ENCODE results near the gene MUC4. TPM values are rescaled to one million over a fixed set of nuclear protein-coding genes. Genes with fewer than 3 reads are reported as not detected.

Gene MUC4
- total and polyA plus RNA-seq, 2 experiments from 2014 or later = 1.3 TPM

DNA sequence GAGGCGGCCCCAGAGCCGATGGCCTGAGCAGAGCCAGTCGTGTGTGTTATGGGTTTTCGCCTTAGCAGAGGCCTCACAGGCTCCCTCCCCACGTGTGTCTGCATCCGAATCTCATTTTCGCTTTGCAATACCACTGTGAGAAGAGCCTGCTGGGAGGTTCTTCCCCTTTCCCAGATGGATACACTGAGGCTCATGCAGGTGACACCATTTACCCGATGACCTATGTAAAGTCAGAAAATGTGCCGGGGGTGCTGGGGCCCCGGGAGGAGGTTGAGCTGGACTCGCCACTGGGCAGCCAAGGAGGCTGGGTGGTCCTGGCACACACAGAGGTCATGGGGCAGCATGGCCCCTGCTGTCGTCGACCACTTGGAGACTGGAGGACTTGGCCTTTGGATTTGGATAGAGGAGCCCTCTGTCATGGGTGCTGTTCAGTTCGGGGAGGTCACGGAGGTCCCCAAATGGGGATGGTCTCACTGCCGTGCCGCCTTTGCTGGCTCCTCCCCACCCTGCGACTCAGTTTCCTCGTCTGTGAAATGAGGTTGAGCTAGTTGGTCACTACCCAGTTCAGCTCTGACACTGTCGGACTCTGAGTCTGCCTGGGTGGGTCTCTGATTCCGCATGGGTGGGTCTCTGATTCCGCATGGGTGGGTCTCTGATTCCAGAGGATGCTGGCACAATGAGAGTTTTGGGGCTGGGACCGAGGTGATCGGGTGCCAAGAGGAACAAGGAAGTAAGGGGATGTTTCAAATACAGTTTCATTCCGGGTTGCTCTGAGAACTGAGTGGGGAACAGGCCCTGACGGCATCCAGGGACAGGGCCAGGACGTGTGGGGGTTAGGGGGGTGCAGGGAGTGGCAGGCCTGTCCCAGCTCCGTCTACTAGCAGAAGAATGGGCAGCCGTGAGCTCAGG is 23.2 kb upstream of the MUC4 start:
- TF ChIP-seq ZNF114 (CRISPR knock-in tag; IDR thresholded peaks at IDR 0.05) (no peak), CTCF (conservative IDR thresholded peaks at IDR 0.05; ENCODE audit: low read depth in 2 of 2) (no peak)
- Histone ChIP-seq H3F3A (replicated peaks; ENCODE audit: low read depth) (0 out of 2 replicates have a peak, but pooled peaks cover 3% of the 10 kb centered on the region), H3K27ac (ENCODE audit: low read depth) (no peak overlapping the region), H2AFZ (no peak overlapping the region), H3K4me2 (no peak overlapping the region), H3K36me3 (ENCODE audit: insufficient read depth) (no peaks in the 10 kb centered on the region), H3K79me2 (replicated peaks; ENCODE audit: insufficient read depth) (no peaks in the 10 kb centered on the region), H3K27me3 (ENCODE audit: insufficient read depth) (no peaks in the 10 kb centered on the region), H3K9me2 (ENCODE audit: insufficient read depth) (no peaks in the 10 kb centered on the region), H3K4me1 (ENCODE audit: insufficient read depth) (peaks cover 7% of the 10 kb centered on the region; the same call in 1 of the 2 replicates), H4K20me1 (replicated peaks; ENCODE audit: insufficient read depth) (no peaks in the 10 kb centered on the region), H3K4me3 (no peak overlapping the region)
- DNase-seq (ENCODE audit: low spot score) (no peak), ATAC-seq (no peak)
- H3K36me3 Mint-ChIP-seq (ENCODE audit: low read depth) = no peaks in the 10 kb centered on the region; the same call in 2 of the 3 replicates
- no peak overlapping the region for H3K27ac Mint-ChIP-seq
- peaks cover 15% of the 10 kb centered on the region for H3K27me3 Mint-ChIP-seq (ENCODE audit: insufficient read depth, low read depth, poor library complexity)
- H3K4me1 Mint-ChIP-seq = peaks cover 7% of the 10 kb centered on the region
- H3K9me3 Mint-ChIP-seq = peaks cover 8% of the 10 kb centered on the region
- H3K4me3 Mint-ChIP-seq = no peak overlapping the region

GRCh38 chr3:195829897-195830254 is 18.1 kb upstream of the MUC4 start:
- H3K9me2 ChIP-seq (ENCODE audit: insufficient read depth) = no peaks in the 10 kb centered on the region
- Mint-ChIP-seq H3K27ac (no peak overlapping the region), H3K4me1 (no peaks in the 10 kb centered on the region), H3K9me3 (peaks cover 3% of the 10 kb centered on the region; the same call in 1 of the 3 replicates), H3K27me3 (ENCODE audit: insufficient read depth, low read depth, poor library complexity) (peaks cover 16% of the 10 kb centered on the region), H3K36me3 (ENCODE audit: low read depth) (no peaks in the 10 kb centered on the region), H3K4me3 (no peak overlapping the region)
- H3K27ac ChIP-seq (ENCODE audit: low read depth) = no peak overlapping the region
- H3F3A ChIP-seq (replicated peaks; ENCODE audit: low read depth) = no peaks in the 10 kb centered on the region
- no peak overlapping the region for H2AFZ ChIP-seq
- H3K36me3 ChIP-seq (ENCODE audit: insufficient read depth) = no peaks in the 10 kb centered on the region
- no peak overlapping the region for H3K4me2 ChIP-seq
- no peaks in the 10 kb centered on the region for H4K20me1 ChIP-seq (replicated peaks; ENCODE audit: insufficient read depth)
- no peaks in the 10 kb centered on the region for H3K4me1 ChIP-seq (ENCODE audit: insufficient read depth)
- H3K4me3 ChIP-seq = no peak overlapping the region
- no peak for ATAC-seq
- H3K27me3 ChIP-seq (ENCODE audit: insufficient read depth) = no peaks in the 10 kb centered on the region
- DNase-seq (ENCODE audit: low spot score) = no peak
- no peak for TF ChIP-seq EZH2phosphoT487 (IDR thresholded peaks at IDR 0.05; ENCODE audit: unreplicated experiment)
- TF ChIP-seq EZH2 (IDR thresholded peaks at IDR 0.05; ENCODE audit: low read depth, unreplicated experiment) = no peak
- TF ChIP-seq STAT1 (IDR thresholded peaks at IDR 0.05; ENCODE audit: unreplicated experiment) = no peak
- TF ChIP-seq ZNF331 (CRISPR knock-in tag; IDR thresholded peaks at IDR 0.05; ENCODE audit: low read depth) = no peak
- no peaks in the 10 kb centered on the region for H3K79me2 ChIP-seq (replicated peaks; ENCODE audit: insufficient read depth)

DNA sequence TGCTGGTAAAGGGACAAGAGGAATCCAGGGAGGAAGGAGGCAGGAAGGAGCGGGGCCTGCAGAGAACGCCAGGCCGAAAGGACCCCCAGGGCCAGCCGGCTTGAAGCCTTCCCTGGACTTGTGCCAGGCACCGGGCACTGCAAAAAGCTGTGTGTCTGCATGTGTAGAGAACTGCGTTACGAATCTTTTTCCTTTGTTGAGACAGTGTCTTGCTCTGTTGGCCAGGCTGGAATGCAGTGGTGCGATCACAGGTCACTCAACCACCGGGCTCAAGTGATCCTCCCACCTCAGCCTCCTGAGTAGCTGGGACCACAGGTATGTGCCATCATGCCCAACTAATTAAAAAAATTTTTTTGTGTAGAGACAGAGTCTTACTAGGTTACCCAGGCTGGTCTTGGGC is 17.0 kb upstream of the MUC4 start:
- no peaks in the 10 kb centered on the region for H3K4me1 ChIP-seq (ENCODE audit: insufficient read depth)
- H2AFZ ChIP-seq = no peak overlapping the region
- H3K9me3 Mint-ChIP-seq = peaks cover 3% of the 10 kb centered on the region; the same call in 1 of the 3 replicates
- no peak overlapping the region for H3K4me3 ChIP-seq
- no peaks in the 10 kb centered on the region for H3K36me3 Mint-ChIP-seq (ENCODE audit: low read depth)
- H3K4me1 Mint-ChIP-seq = peaks cover 3% of the 10 kb centered on the region
- ATAC-seq = no peak
- H3K27ac Mint-ChIP-seq = no peak overlapping the region
- H3K9me2 ChIP-seq (ENCODE audit: insufficient read depth) = no peaks in the 10 kb centered on the region
- no peaks in the 10 kb centered on the region for H3K36me3 ChIP-seq (ENCODE audit: insufficient read depth)
- no peaks in the 10 kb centered on the region for H3K27me3 ChIP-seq (ENCODE audit: insufficient read depth)
- H3K4me2 ChIP-seq = no peak overlapping the region
- no peaks in the 10 kb centered on the region for H3K79me2 ChIP-seq (replicated peaks; ENCODE audit: insufficient read depth)
- no peak for DNase-seq (ENCODE audit: low spot score)
- H3K4me3 Mint-ChIP-seq = no peak overlapping the region
- H3K27me3 Mint-ChIP-seq (ENCODE audit: insufficient read depth, low read depth, poor library complexity) = peaks cover 13% of the 10 kb centered on the region
- no peaks in the 10 kb centered on the region for H4K20me1 ChIP-seq (replicated peaks; ENCODE audit: insufficient read depth)
- no peak overlapping the region for H3K27ac ChIP-seq (ENCODE audit: low read depth)
- H3F3A ChIP-seq (replicated peaks; ENCODE audit: low read depth) = no peaks in the 10 kb centered on the region
- no peak for TF ChIP-seq STAT1 (IDR thresholded peaks at IDR 0.05; ENCODE audit: unreplicated experiment)
- no peak for TF ChIP-seq CTCF (conservative IDR thresholded peaks at IDR 0.05; ENCODE audit: low read depth in 2 of 2)
- no peak for TF ChIP-seq NANOG (IDR thresholded peaks at IDR 0.05; ENCODE audit: borderline replicate concordance)
- no peak for TF ChIP-seq REST (IDR thresholded peaks at IDR 0.05; ENCODE audit: unreplicated experiment)
